Activated CD4-positive, alpha-beta T cell treated with anti-CD3 and anti-CD28 coated beads for 4 hours (primary cell): Measurements from ENCODE around the gene S100A9.
A peak's percentile ranks its signal among the peaks of the same experiment; 100 is the strongest.
"Not testable (repeated sequence)": the region's sequence is repeated elsewhere in the genome, so short reads cannot be mapped to it uniquely, and the experiment has no call there.

ENCODE experiments used
- DNase-seq, 2 donors: peaks; one replicate each; pipeline ENCODE4 v3.0.0-alpha.2; 2020

S100A9 gene

GRCh38 chr1:153345187-153346076, 12.2 kb upstream of the S100A9 start:
- DNase-seq = no peak

DNA sequence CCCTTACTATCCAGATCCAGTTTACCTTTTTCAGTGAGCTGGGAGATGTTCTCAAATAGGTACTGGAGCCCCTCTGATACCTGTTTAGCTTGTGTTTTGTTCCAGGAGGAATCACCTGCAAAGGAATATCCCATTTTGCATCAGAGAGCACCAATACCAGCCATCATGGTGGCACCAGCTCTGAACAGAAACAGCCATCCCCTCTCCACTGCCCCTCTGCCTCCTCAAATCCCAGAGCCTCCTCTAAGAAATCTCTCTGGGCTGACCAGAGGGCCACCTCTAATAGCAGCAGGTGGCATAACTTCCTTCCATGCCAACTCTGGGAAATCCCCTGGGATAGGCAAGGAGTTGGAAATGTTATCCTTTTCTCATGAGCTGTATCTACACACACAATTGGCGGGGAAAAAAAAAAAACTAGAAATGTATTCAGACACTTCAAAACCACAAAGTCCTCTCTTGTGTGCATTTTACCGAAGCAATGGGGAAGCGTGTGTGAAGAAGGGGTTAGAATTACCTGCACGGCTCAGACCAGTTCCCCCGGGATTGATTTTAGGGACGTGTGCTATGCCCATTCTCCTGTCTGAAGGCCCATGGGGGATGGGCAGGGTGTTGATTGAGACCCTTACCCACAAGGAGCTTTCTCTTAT, 11.5 kb upstream of the S100A9 start:
- no peak for DNase-seq

GRCh38 chr1:153347049-153347448, 10.6 kb upstream of the S100A9 start:
- not testable (repeated sequence) for DNase-seq

DNA sequence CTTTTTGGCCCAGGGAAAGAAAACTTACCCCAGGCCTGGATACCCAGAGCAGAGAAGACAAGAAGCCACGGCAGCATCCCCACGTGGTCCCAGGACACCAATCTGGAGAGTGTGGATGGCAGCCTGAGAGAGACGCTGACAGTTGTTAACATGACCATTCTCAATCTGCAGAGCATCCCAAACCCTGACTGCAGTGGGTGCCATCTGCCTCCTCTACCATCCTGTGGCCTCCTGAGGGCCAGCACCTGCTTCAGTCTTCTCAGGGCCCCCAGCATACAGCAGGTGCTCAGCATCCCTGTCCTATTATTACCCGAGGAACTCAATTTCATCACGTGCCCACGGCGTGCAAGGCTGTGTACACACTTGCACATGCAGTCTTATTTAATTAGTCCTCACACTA, 9.8 kb upstream of the S100A9 start:
- DNase-seq = no peak

- no peak for DNase-seq
Observed at GRCh38 chr1:153348511-153349362, 8.9 kb upstream of the S100A9 start, which contains the start of gene PGLYRP4. PGLYRP4 (minus strand) TSS chr1:153348841; CDS start chr1:153347932, 909 bp downstream.

DNA sequence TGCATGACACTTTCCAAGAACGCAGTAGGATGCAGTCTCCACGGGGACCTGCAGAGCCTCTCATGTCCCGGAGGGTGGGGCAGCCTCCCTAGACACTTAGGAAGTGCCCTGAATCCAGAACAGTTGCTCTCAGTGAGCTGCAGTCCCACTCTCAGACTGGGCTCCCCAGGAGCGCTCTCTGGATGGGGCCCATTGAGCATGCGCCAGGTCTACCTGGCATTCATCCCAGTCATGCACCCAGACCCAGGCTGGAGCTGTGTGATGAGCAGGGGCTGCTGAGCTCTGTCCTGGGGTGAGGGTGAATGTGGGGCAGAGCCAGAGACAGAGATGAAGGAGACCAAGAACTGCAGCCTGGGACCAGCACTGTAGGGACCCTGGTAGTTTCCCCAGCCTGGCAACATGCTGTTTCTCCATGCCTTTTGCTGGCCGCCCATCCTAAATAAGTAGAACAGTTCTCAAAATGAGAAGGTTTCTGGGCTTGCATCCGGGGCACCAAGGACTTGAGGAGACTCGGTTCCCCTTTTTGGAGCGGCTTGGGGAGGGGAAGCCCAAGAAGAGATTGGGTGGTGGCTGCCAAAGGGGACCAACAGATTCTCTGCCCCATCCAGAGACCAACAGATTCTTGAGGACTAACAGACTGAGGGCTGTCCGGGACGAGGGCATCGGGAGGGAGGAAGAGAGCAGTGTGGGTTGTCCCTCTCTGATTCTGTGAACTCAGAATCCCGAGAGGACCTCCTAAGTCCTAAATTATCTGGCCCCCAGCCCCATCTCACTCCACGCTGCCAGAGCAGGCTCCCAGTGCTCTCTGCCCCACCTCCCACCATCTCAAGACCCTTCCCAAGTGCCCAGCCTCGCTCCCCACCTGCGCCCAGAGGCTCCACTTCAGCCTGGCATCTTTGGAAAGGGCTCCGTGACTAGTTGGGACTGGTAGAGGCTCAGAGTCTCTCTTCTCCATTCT, 8.0 kb upstream of the S100A9 start:
- DNase-seq = no peak

DNA sequence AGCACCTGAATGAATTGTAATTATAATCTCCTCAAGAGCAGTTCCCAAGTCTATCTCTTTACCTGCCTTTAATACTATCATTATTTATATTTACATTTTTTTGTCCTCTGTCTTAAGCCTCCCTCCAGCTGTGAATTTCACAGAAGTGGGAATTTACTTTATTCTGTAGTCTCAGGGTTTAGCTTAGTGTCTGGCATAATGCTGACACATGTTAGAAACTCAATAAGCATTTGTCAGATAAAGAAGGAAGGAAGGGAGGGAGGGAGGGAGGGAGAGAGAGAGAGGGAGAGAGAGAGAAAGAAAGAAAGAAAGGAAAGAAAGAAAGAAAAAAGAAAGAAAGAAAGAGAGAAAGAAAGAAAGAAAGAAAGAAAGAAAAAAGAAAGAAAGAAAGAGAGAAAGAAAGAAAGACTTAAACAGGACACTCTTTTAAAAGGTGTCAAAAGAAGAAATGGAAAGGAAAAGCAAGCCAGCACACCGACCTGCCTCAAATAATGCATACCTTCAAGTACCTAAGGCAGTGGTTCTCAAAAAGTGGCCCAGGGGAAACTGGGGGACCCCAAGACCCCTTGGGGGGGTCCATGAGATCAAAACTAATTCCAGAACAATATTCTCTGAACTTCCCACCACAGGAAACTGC, 7.2 kb upstream of the S100A9 start:
- no peak for DNase-seq

DNA sequence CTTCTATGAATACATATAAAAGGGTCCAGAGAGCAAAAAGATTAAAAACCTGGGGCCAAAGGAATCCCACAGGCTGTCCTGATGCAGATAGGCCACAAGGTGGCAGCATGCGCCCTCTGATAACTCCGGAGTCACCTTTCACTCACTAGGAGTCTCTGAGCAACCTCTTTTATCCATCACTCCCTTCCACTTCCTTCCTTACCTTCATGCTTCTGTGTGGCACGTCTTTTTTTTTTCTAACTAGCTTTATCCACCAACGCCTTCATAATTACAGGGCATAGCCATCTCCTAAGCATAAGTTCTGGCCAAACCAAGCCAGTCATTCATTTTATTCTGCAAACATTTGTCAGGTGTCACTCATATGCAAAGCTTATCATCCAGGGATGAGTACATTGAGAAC, 5.1 kb upstream of the S100A9 start:
- peak; percentile 44 to 53 for DNase-seq

DNA sequence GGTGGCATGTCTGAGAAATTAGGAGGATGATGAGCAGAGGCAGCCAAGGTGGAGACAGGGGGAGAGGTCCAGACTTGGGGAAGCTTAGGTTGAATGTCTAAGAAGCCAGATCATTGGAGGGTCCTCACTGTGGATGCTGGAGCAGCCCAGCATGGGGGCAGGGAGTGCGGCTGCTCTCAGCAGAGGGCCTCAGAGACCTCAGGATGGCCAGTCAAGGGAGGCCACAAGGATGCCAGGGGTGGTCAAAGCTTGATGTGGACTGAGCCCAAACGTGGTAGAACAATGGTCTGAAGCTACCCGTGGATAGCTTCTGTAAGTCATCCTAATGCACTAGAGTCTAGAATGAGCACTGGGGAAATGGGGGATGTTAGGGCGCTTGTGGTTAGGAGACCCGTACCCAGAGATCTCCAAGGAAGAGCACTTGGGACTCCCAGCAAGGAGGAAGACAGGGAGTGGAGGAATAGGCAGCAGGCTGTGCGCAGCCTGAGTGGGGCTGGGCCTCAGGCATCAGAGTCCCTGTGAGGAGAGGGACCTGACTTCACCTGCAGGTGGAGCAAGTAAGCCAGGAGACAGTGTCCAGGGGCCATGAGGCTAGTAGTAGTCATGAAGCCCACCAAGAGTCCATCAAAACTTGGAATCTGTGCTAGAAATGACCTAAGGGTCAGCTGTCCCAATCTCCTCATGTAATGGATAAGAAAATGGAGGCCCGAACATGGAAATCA, 4.3 kb upstream of the S100A9 start:
- DNase-seq = no peak

- DNase-seq = no peak
Observed at GRCh38 chr1:153354515-153355193, 3.0 kb upstream of the S100A9 start.

- DNase-seq = peak in 1 of 2 donors; percentile 8
Observed at GRCh38 chr1:153355445-153356071, 2.1 kb upstream of the S100A9 start.

- DNase-seq = no peak
Observed at GRCh38 chr1:153356392-153357075, 1.1 kb upstream of the S100A9 start.

- DNase-seq = no peak
Observed at GRCh38 chr1:153357076-153357852, 390 bp upstream of the S100A9 start.

GRCh38 chr1:153358691-153358975, 979 bp downstream of the S100A9 start:
- no peak for DNase-seq

DNA sequence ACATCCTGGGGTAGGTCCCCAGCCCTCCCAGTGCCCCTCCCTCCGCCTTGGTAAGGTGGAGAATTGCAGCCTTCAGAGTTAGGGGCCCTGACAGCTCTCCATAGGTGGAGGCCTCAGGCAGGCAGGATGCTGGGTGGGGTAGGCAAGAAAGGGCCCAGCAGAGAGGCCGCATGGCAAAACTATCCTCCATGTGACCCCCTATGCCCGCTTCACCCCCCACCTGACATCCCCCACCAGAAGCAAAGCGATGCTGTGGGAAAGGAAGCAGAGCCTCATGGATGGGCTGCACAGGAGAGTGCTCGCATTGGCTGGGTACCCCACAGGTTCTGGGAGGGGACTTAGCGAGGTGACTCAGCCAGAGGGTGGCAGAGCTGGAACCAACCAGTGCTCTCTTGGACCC, 1.6 kb downstream of the S100A9 start:
- DNase-seq = no peak

DNA sequence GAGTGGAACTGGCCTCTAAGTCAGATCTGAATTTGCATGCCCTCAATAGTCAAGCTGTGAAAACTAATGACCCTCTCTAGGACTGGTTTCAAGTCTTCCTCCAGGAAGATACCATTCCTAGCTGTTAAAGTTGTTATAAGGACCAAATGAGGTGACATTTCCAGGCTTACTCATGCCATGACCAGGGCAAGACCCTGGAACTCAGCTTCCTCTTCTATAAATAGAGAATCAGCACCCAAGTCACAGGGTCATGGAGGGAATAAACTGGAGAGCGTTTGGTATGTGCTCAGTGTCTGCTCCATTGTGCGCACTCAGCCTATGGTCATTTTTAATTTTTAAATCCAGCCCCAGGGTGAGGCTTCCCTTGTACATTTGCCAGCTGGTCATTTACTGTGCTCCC, 2.5 kb downstream of the S100A9 start:
- DNase-seq = no peak

GRCh38 chr1:153360592-153361479, 3.2 kb downstream of the S100A9 start:
- DNase-seq = no peak
